H1 (cell line): ENCODE data around the gene PRKCA. TPM values are rescaled to one million over a fixed set of nuclear protein-coding genes. Genes with fewer than 3 reads are reported as not detected.

Source experiments
- SAP30 ChIP-seq: fragments of 300-600 bp; sonication (generic); IDR thresholded peaks from 2 replicates; pipeline ENCODE4 v1.7.1; 2012; ENCODE audit warnings: low read length, moderate library complexity, mild to moderate bottlenecking, inconsistent platforms; ENCODE audit not compliant: insufficient read depth, insufficient replicate concordance
- SIX5 ChIP-seq: IDR thresholded peaks from 2 replicates; pipeline ENCODE4 v1.6.1; 2011; ENCODE audit warnings: mild to moderate bottlenecking, low read depth, low read length
- SP2 ChIP-seq: IDR thresholded peaks from 2 replicates; pipeline ENCODE4 v1.6.1; 2012; ENCODE audit warnings: mild to moderate bottlenecking, low read length, inconsistent platforms
- TCF12 ChIP-seq: IDR thresholded peaks from 2 replicates; pipeline ENCODE4 v1.6.1; 2011; ENCODE audit warnings: low read depth, mild to moderate bottlenecking, low read length
- polyA plus RNA-seq, 7 experiments: library from polyadenylated mRNA; depleted of rRNA in 3 of 7; stranded (reverse) in 5 of 7; unstranded in 2 of 7; fragments of >200 nt in 5 of 7; fragments of 200-250 nt in 2 of 7; gene quantifications; 1 replicate in 5 of 7; 2 replicates in 1 of 7; 4 replicates in 1 of 7; pipeline versions ENCODE4 v1.2.1 to v1.2.3, GENCODE V29; 2011 to 2013; ENCODE audit warnings: missing spikeins in 2 of 7, mixed read lengths in 2 of 7
- total RNA-seq: library from RNA; stranded (reverse); fragmentation: NEBNext Ultra II Directional; extraction: Animal tissue kit (Norgen Biotek cat#: 25700); gene quantifications from 2 replicates; pipeline ENCODE4 v1.2.1, GENCODE V29; 2021
- TF ChIP-seq, protein P1 (sequence below): fragments of 300-600 bp; sonication (generic); IDR thresholded peaks from 2 replicates; pipeline ENCODE4 v1.7.1; 2012; ENCODE audit warnings: low read length, moderate library complexity, mild to moderate bottlenecking, inconsistent platforms; ENCODE audit not compliant: insufficient replicate concordance

The PRKCA gene
- total and polyA plus RNA-seq, 2 of the 8 experiments (the other 6 are each of a cell fraction or from before 2014, with no cell fraction given) = 5.8 to 17.8 TPM

GRCh38 chr17:66670206-66670605 lies 367.8 kb downstream of the PRKCA start (continued):
- TF ChIP-seq, protein P1, sequence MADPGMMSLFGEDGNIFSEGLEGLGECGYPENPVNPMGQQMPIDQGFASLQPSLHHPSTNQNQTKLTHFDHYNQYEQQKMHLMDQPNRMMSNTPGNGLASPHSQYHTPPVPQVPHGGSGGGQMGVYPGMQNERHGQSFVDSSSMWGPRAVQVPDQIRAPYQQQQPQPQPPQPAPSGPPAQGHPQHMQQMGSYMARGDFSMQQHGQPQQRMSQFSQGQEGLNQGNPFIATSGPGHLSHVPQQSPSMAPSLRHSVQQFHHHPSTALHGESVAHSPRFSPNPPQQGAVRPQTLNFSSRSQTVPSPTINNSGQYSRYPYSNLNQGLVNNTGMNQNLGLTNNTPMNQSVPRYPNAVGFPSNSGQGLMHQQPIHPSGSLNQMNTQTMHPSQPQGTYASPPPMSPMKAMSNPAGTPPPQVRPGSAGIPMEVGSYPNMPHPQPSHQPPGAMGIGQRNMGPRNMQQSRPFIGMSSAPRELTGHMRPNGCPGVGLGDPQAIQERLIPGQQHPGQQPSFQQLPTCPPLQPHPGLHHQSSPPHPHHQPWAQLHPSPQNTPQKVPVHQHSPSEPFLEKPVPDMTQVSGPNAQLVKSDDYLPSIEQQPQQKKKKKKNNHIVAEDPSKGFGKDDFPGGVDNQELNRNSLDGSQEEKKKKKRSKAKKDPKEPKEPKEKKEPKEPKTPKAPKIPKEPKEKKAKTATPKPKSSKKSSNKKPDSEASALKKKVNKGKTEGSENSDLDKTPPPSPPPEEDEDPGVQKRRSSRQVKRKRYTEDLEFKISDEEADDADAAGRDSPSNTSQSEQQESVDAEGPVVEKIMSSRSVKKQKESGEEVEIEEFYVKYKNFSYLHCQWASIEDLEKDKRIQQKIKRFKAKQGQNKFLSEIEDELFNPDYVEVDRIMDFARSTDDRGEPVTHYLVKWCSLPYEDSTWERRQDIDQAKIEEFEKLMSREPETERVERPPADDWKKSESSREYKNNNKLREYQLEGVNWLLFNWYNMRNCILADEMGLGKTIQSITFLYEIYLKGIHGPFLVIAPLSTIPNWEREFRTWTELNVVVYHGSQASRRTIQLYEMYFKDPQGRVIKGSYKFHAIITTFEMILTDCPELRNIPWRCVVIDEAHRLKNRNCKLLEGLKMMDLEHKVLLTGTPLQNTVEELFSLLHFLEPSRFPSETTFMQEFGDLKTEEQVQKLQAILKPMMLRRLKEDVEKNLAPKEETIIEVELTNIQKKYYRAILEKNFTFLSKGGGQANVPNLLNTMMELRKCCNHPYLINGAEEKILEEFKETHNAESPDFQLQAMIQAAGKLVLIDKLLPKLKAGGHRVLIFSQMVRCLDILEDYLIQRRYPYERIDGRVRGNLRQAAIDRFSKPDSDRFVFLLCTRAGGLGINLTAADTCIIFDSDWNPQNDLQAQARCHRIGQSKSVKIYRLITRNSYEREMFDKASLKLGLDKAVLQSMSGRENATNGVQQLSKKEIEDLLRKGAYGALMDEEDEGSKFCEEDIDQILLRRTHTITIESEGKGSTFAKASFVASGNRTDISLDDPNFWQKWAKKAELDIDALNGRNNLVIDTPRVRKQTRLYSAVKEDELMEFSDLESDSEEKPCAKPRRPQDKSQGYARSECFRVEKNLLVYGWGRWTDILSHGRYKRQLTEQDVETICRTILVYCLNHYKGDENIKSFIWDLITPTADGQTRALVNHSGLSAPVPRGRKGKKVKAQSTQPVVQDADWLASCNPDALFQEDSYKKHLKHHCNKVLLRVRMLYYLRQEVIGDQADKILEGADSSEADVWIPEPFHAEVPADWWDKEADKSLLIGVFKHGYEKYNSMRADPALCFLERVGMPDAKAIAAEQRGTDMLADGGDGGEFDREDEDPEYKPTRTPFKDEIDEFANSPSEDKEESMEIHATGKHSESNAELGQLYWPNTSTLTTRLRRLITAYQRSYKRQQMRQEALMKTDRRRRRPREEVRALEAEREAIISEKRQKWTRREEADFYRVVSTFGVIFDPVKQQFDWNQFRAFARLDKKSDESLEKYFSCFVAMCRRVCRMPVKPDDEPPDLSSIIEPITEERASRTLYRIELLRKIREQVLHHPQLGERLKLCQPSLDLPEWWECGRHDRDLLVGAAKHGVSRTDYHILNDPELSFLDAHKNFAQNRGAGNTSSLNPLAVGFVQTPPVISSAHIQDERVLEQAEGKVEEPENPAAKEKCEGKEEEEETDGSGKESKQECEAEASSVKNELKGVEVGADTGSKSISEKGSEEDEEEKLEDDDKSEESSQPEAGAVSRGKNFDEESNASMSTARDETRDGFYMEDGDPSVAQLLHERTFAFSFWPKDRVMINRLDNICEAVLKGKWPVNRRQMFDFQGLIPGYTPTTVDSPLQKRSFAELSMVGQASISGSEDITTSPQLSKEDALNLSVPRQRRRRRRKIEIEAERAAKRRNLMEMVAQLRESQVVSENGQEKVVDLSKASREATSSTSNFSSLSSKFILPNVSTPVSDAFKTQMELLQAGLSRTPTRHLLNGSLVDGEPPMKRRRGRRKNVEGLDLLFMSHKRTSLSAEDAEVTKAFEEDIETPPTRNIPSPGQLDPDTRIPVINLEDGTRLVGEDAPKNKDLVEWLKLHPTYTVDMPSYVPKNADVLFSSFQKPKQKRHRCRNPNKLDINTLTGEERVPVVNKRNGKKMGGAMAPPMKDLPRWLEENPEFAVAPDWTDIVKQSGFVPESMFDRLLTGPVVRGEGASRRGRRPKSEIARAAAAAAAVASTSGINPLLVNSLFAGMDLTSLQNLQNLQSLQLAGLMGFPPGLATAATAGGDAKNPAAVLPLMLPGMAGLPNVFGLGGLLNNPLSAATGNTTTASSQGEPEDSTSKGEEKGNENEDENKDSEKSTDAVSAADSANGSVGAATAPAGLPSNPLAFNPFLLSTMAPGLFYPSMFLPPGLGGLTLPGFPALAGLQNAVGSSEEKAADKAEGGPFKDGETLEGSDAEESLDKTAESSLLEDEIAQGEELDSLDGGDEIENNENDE = no peak
- no peak for TF ChIP-seq SAP30
- TF ChIP-seq TCF12 = no peak
- no peak for TF ChIP-seq SP2
- no peak for TF ChIP-seq SIX5
